HepG2 (cell line): ENCODE measurements around the gene RAP1GAP2. TPM values are rescaled to one million over a fixed set of nuclear protein-coding genes. Genes with fewer than 3 reads are reported as not detected.

Experiments used
- ATF6 ChIP-seq: sonication (generic); formaldehyde crosslinking; conservative IDR thresholded peaks from 2 replicates; pipeline ENCODE4 v1.4.0; 2020; ENCODE audit warnings: missing genetic modification reagents
- CHCHD3 ChIP-seq: sonication (generic); formaldehyde crosslinking; IDR thresholded peaks from 2 replicates; pipeline ENCODE4 v1.8.0; 2022; ENCODE audit warnings: mild to moderate bottlenecking, missing genetic modification reagents, moderate library complexity
- CSRNP1 ChIP-seq: sonication (generic); formaldehyde crosslinking; IDR thresholded peaks from 2 replicates; pipeline ENCODE4 v1.8.1; 2023; ENCODE audit warnings: mild to moderate bottlenecking, missing genetic modification reagents
- DRAP1 ChIP-seq: IDR thresholded peaks from 2 replicates; pipeline ENCODE4 v1.6.1; 2016; ENCODE audit warnings: missing genetic modification reagents, missing compliant biosample characterization
- FOSL2 ChIP-seq: sonication (generic); formaldehyde crosslinking; IDR thresholded peaks from 2 replicates; pipeline ENCODE4 v1.4.0; 2020; ENCODE audit warnings: missing genetic modification reagents
- FOXC1 ChIP-seq: sonication (generic); formaldehyde crosslinking; IDR thresholded peaks from 2 replicates; pipeline ENCODE4 v1.8.0; 2022; ENCODE audit warnings: mild to moderate bottlenecking, missing genetic modification reagents, borderline replicate concordance
- MTERF4 ChIP-seq: sonication (generic); formaldehyde crosslinking; IDR thresholded peaks from 2 replicates; pipeline ENCODE4 v1.8.0; 2023; ENCODE audit warnings: mild to moderate bottlenecking, missing genetic modification reagents
- RCOR2 ChIP-seq: IDR thresholded peaks from 2 replicates; pipeline ENCODE4 v1.6.1; 2016; ENCODE audit warnings: missing biosample characterization, missing genetic modification reagents
- REPIN1 ChIP-seq: sonication (generic); formaldehyde crosslinking; IDR thresholded peaks from 2 replicates; pipeline ENCODE4 v1.8.0; 2022; ENCODE audit warnings: missing genetic modification reagents, low read depth, mild to moderate bottlenecking, borderline replicate concordance
- TBP ChIP-seq: sonication (generic); formaldehyde crosslinking; IDR thresholded peaks from 2 replicates; pipeline ENCODE4 v1.5.0; 2020; ENCODE audit warnings: missing genetic modification reagents
- UBTF ChIP-seq: sonication (generic); formaldehyde crosslinking; IDR thresholded peaks from 2 replicates; pipeline ENCODE4 v1.4.0; 2020; ENCODE audit warnings: mild to moderate bottlenecking, missing genetic modification reagents
- ZBTB10 ChIP-seq: sonication (generic); formaldehyde crosslinking; IDR thresholded peaks from 2 replicates; pipeline ENCODE4 v1.4.0; 2020; ENCODE audit warnings: missing genetic modification reagents, borderline replicate concordance
- ZNF639 ChIP-seq: conservative IDR thresholded peaks from 2 replicates; pipeline ENCODE4 v1.6.1; 2018; ENCODE audit warnings: missing genetic modification reagents
- ZNF720 ChIP-seq: sonication (generic); formaldehyde crosslinking; IDR thresholded peaks from 2 replicates; pipeline ENCODE4 v1.4.0; 2020; ENCODE audit warnings: missing genetic modification reagents
- ZNF740 ChIP-seq: sonication (generic); formaldehyde crosslinking; IDR thresholded peaks from 2 replicates; pipeline ENCODE4 v1.4.0; 2020; ENCODE audit warnings: missing genetic modification reagents
- ZNF891 ChIP-seq: sonication (generic); formaldehyde crosslinking; IDR thresholded peaks from 2 replicates; pipeline ENCODE4 v1.5.0; 2020; ENCODE audit warnings: mild to moderate bottlenecking, missing genetic modification reagents
- ZZZ3 ChIP-seq: sonication (generic); formaldehyde crosslinking; IDR thresholded peaks from 2 replicates; pipeline ENCODE4 v1.4.0; 2020; ENCODE audit warnings: missing genetic modification reagents, mild to moderate bottlenecking, borderline replicate concordance
- polyA plus RNA-seq, 8 experiments: library from polyadenylated mRNA; depleted of rRNA in 3 of 8; stranded (reverse) in 7 of 8; unstranded in 1 of 8; fragments of >200 nt; fragmentation: Illumina TruSeq in 4 of 8; extraction: Trizol in 4 of 8; gene quantifications; 2 replicates each; pipeline versions ENCODE4 v1.2.1 to v1.2.3, GENCODE V29; 2011 to 2016; ENCODE audit warnings: low read depth in 4 of 8, missing spikeins in 1 of 8, mixed read lengths in 1 of 8; ENCODE audit not compliant: insufficient read depth in 1 of 8
- total RNA-seq, 5 experiments: library from RNA; depleted of rRNA; stranded (reverse); fragments of >200 nt; fragmentation: Illumina TruSeq; extraction: Trizol; gene quantifications; 2 replicates each; pipeline ENCODE4 v1.2.3, GENCODE V29; 2016; ENCODE audit warnings: low read depth in 1 of 5

The RAP1GAP2 gene
- total and polyA plus RNA-seq, 2 of the 13 experiments (the other 11 are each of a cell fraction or from before 2014, with no cell fraction given): 10.9 to 12.0 TPM

GRCh38 chr17:2954898-2955445, 158.7 kb downstream of the RAP1GAP2 start (continued):
- no peak for TF ChIP-seq ATF6 (CRISPR knock-in tag)
- TF ChIP-seq ZNF891 (CRISPR knock-in tag): no peak
- TF ChIP-seq TBP: no peak
- TF ChIP-seq ZNF639 (CRISPR knock-in tag): no peak
- no peak for TF ChIP-seq CHCHD3
- TF ChIP-seq FOSL2 (CRISPR knock-in tag): peak; percentile 96
- no peak for TF ChIP-seq ZNF740 (CRISPR knock-in tag)
- TF ChIP-seq ZBTB10: no peak; the same call in 1 of the 2 replicates
- TF ChIP-seq CSRNP1 (CRISPR knock-in tag): no peak
- no peak for TF ChIP-seq UBTF (CRISPR knock-in tag)
- no peak for TF ChIP-seq FOXC1 (CRISPR knock-in tag)
- no peak for TF ChIP-seq REPIN1 (CRISPR knock-in tag)
- peak; percentile 67 for TF ChIP-seq RCOR2
- peak; percentile 10; the same call in 1 of the 2 replicates for TF ChIP-seq DRAP1
- no peak for TF ChIP-seq ZNF720
- TF ChIP-seq ZZZ3: no peak
- no peak for TF ChIP-seq MTERF4 (CRISPR knock-in tag)
